Muscle of leg (tissue), 11 donors: ENCODE measurements around the gene MBNL1. TPM values are rescaled to one million over a fixed set of nuclear protein-coding genes. Genes with fewer than 3 reads are reported as not detected.

ENCODE experiments used
- DNase-seq: peaks from one replicate; pipeline ENCODE4 v3.0.0; 2013
- H3K27ac ChIP-seq: one replicate; pipeline ENCODE4 v1.5.1; 2013; ENCODE audit warnings: mild to moderate bottlenecking, low read length, control low read depth
- H3K27me3 ChIP-seq: one replicate; pipeline ENCODE4 v1.6.1; 2013; ENCODE audit warnings: low read length; ENCODE audit not compliant: control insufficient read depth, insufficient read depth
- H3K36me3 ChIP-seq: one replicate; pipeline ENCODE4 v1.6.1; 2013; ENCODE audit warnings: low read length; ENCODE audit not compliant: control insufficient read depth, insufficient read depth
- H3K4me1 ChIP-seq: one replicate; pipeline ENCODE4 v1.6.1; 2013; ENCODE audit warnings: low read length; ENCODE audit not compliant: control insufficient read depth, insufficient read depth
- H3K4me3 ChIP-seq: one replicate; pipeline ENCODE4 v1.5.1; 2013; ENCODE audit warnings: low read length, control low read depth
- H3K9me3 ChIP-seq: replicated peaks from 2 replicates; pipeline ENCODE4 v1.6.1; 2013; ENCODE audit warnings: low read depth, low read length; ENCODE audit not compliant: control insufficient read depth
- WGBS: methylation state at CpG from one replicate; pipeline ENCODE4 v1.1.5; 2013; ENCODE audit warnings: missing lambda C conversion rate; ENCODE audit not compliant: insufficient coverage; 5-methylcytosine and 5-hydroxymethylcytosine counted together
- polyA plus RNA-seq, 8 donors: library from polyadenylated mRNA; unstranded; fragments of 120-200 nt; gene quantifications; one replicate each; pipeline versions ENCODE4 v1.2.1 to v1.2.3, GENCODE V29; 2013; ENCODE audit warnings: inconsistent platforms in 1 of 8, low replicate concordance in 1 of 8; ENCODE audit not compliant: insufficient read length in 8 of 8, insufficient read depth in 1 of 8
- total RNA-seq: library from RNA; stranded (reverse); fragments of 120-200 nt; gene quantifications from one replicate; pipeline ENCODE4 v1.2.4, GENCODE V29; 2013

MBNL1 gene
- total and polyA plus RNA-seq, 9 donors: 37.6 to 87.4 (median 51.5) TPM

GRCh38 chr3:152283492-152284381, 15.0 kb downstream of the MBNL1 start:
- Histone ChIP-seq H3K27me3 (no peaks in the 10 kb centered on the region), H3K36me3 (no peaks in the 10 kb centered on the region), H3K9me3 (no peaks in the 10 kb centered on the region), H3K4me1 (peaks cover 6% of the 10 kb centered on the region), H3K27ac (no peak overlapping the region), H3K4me3 (no peak overlapping the region)
- DNase-seq: no peak
- no CpG with 5 or more reads among the region's 2 CpGs for WGBS

- Histone ChIP-seq H3K4me1 (peaks cover 6% of the 10 kb centered on the region), H3K9me3 (no peaks in the 10 kb centered on the region), H3K4me3 (no peak overlapping the region), H3K36me3 (no peaks in the 10 kb centered on the region), H3K27ac (no peak overlapping the region), H3K27me3 (no peaks in the 10 kb centered on the region)
- DNase-seq: no peak
- no CpG with 5 or more reads among the region's 3 CpGs for WGBS
Observed at GRCh38 chr3:152284906-152285305, 16.2 kb downstream of the MBNL1 start.

- 87% methylated on average over 2 of the region's 5 CpGs for WGBS
Observed at GRCh38 chr3:152285509-152285908, 16.8 kb downstream of the MBNL1 start.

GRCh38 chr3:152287898-152288576, 19.3 kb downstream of the MBNL1 start:
- H3K27me3 ChIP-seq: no peaks in the 10 kb centered on the region
- H3K4me1 ChIP-seq: peaks cover 2% of the 10 kb centered on the region
- no peaks in the 10 kb centered on the region for H3K9me3 ChIP-seq
- H3K4me3 ChIP-seq: no peak overlapping the region
- no peaks in the 10 kb centered on the region for H3K36me3 ChIP-seq
- no peak overlapping the region for H3K27ac ChIP-seq
- no peak for DNase-seq
- WGBS: no CpG with 5 or more reads among the region's 6 CpGs

More at GRCh38 chr3:152285509-152285908, 16.8 kb downstream of the MBNL1 start:
- Histone ChIP-seq H3K4me3 (no peak overlapping the region), H3K27me3 (no peaks in the 10 kb centered on the region), H3K27ac (no peak overlapping the region), H3K9me3 (no peaks in the 10 kb centered on the region), H3K36me3 (no peaks in the 10 kb centered on the region), H3K4me1 (peaks cover 6% of the 10 kb centered on the region)
- DNase-seq: no peak

GRCh38 chr3:152288681-152289080, 20.0 kb downstream of the MBNL1 start:
- no peak overlapping the region for H3K4me3 ChIP-seq
- no peaks in the 10 kb centered on the region for H3K9me3 ChIP-seq
- H3K27ac ChIP-seq: no peak overlapping the region
- no peaks in the 10 kb centered on the region for H3K36me3 ChIP-seq
- WGBS: no CpG with 5 or more reads among the region's 1 CpG
- no peaks in the 10 kb centered on the region for H3K27me3 ChIP-seq
- H3K4me1 ChIP-seq: no peaks in the 10 kb centered on the region
- no peak for DNase-seq

GRCh38 chr3:152289708-152290107, 21.0 kb downstream of the MBNL1 start:
- no CpG with 5 or more reads among the region's 3 CpGs for WGBS
- H3K9me3 ChIP-seq: no peaks in the 10 kb centered on the region
- no peak for DNase-seq
- no peaks in the 10 kb centered on the region for H3K36me3 ChIP-seq
- H3K27ac ChIP-seq: no peak overlapping the region
- H3K4me1 ChIP-seq: no peaks in the 10 kb centered on the region
- no peak overlapping the region for H3K4me3 ChIP-seq
- no peaks in the 10 kb centered on the region for H3K27me3 ChIP-seq

GRCh38 chr3:152290374-152290773, 21.6 kb downstream of the MBNL1 start:
- H3K27ac ChIP-seq: no peak overlapping the region
- no peak overlapping the region for H3K4me3 ChIP-seq
- DNase-seq: no peak
- no peaks in the 10 kb centered on the region for H3K36me3 ChIP-seq
- H3K9me3 ChIP-seq: no peaks in the 10 kb centered on the region
- H3K27me3 ChIP-seq: no peaks in the 10 kb centered on the region
- H3K4me1 ChIP-seq: no peaks in the 10 kb centered on the region

GRCh38 chr3:152291238-152291637, 22.5 kb downstream of the MBNL1 start:
- WGBS: no CpG with 5 or more reads among the region's 5 CpGs
- H3K27ac ChIP-seq: no peak overlapping the region

GRCh38 chr3:152291649-152292066, 22.9 kb downstream of the MBNL1 start:
- Histone ChIP-seq H3K4me3 (no peak overlapping the region), H3K9me3 (no peaks in the 10 kb centered on the region), H3K36me3 (no peaks in the 10 kb centered on the region), H3K4me1 (no peaks in the 10 kb centered on the region), H3K27me3 (no peaks in the 10 kb centered on the region), H3K27ac (no peak overlapping the region)
- WGBS: 50% methylated on average over 1 of the region's 4 CpGs
- DNase-seq: no peak

More at GRCh38 chr3:152291238-152291637, 22.5 kb downstream of the MBNL1 start:
- no peaks in the 10 kb centered on the region for H3K9me3 ChIP-seq
- H3K27me3 ChIP-seq: no peaks in the 10 kb centered on the region
- H3K4me3 ChIP-seq: no peak overlapping the region
- no peaks in the 10 kb centered on the region for H3K4me1 ChIP-seq
- no peak for DNase-seq
- H3K36me3 ChIP-seq: no peaks in the 10 kb centered on the region

- Histone ChIP-seq H3K9me3 (no peaks in the 10 kb centered on the region), H3K36me3 (no peaks in the 10 kb centered on the region), H3K27ac (no peak overlapping the region), H3K4me3 (no peak overlapping the region), H3K4me1 (no peaks in the 10 kb centered on the region), H3K27me3 (no peaks in the 10 kb centered on the region)
- DNase-seq: no peak
- 100% methylated on average over 1 of the region's 3 CpGs for WGBS
Observed at GRCh38 chr3:152292366-152292765, 23.6 kb downstream of the MBNL1 start.
